Heart left ventricle (tissue), 16 donors: Measurements from ENCODE around the gene PRDM16. TPM values are rescaled to one million over a fixed set of nuclear protein-coding genes. Genes with fewer than 3 reads are reported as not detected.

Source experiments
- ATAC-seq, 4 donors: fragments of 200-7000 bp; cut with Tn5 transposase; one replicate each; pipeline ENCODE4 v1.9.1; 2020 to 2022; ENCODE audit warnings: moderate library complexity in 4 of 4, mild to moderate bottlenecking in 3 of 4, moderate number of reproducible peaks in 1 of 4
- DNase-seq, 5 donors: peaks; one replicate each; pipeline ENCODE4 v3.0.0-alpha.2; 2020
- H3K27ac ChIP-seq, 12 donors: fragments of 200-600 bp; sonication (generic) in 4 of 12; one replicate each; pipeline versions ENCODE4 v1.5.0 to v1.8.0; 2016 to 2022; ENCODE audit warnings: mild to moderate bottlenecking in 2 of 12
- H3K27me3 ChIP-seq, 9 donors: fragments of 200-600 bp; sonication (generic) in 2 of 9; one replicate each; pipeline versions ENCODE4 v1.5.1 to v1.8.0; 2016 to 2022; ENCODE audit warnings: mild to moderate bottlenecking in 3 of 9
- H3K36me3 ChIP-seq, 9 donors: fragments of 200-600 bp; sonication (generic) in 2 of 9; one replicate each; pipeline versions ENCODE4 v1.5.0 to v1.8.0; 2018 to 2022; ENCODE audit warnings: mild to moderate bottlenecking in 2 of 9
- H3K4me1 ChIP-seq, 12 donors: fragments of 200-600 bp; sonication (generic) in 4 of 12; one replicate each; pipeline versions ENCODE4 v1.5.0 to v1.8.0; 2016 to 2022; ENCODE audit warnings: mild to moderate bottlenecking in 3 of 12
- H3K4me3 ChIP-seq, 12 donors: fragments of 200-600 bp; sonication (generic) in 4 of 12; one replicate each; pipeline versions ENCODE4 v1.5.0 to v1.8.0; 2017 to 2022; ENCODE audit warnings: mild to moderate bottlenecking in 9 of 12, moderate library complexity in 4 of 12
- H3K9me3 ChIP-seq, 12 donors: fragments of 200-600 bp; sonication (generic) in 4 of 12; one replicate each; pipeline versions ENCODE4 v1.5.0 to v1.8.0; 2016 to 2022; ENCODE audit warnings: mild to moderate bottlenecking in 1 of 12
- CTCF ChIP-seq, 12 donors: fragments of 200-600 bp; sonication (generic) in 4 of 12; IDR thresholded peaks; one replicate each; pipeline versions ENCODE4 v1.5.0 to v1.8.0; 2018 to 2022; ENCODE audit warnings: antibody characterized with exemption in 12 of 12, mild to moderate bottlenecking in 5 of 12
- POLR2A ChIP-seq, 2 donors: fragments of 450-650 bp; IDR thresholded peaks; one replicate each; pipeline ENCODE4 v1.6.1; 2017; ENCODE audit warnings: antibody characterized with exemption in 2 of 2, mild to moderate bottlenecking in 2 of 2, moderate library complexity in 2 of 2
- WGBS, 4 donors: extraction: QIAGEN DNeasy Blood & Tissue Kit in 2 of 4; methylation state at CpG; one replicate each; pipeline versions ENCODE4 v1.1.5 to v1.1.7; 2013 to 2018; 5-methylcytosine and 5-hydroxymethylcytosine counted together
- intact Hi-C, 10 donors: fragments of 100-400 bp; cut with DNase I; formaldehyde crosslinking; loops; one replicate each; pipeline versions ENCODE4 v1.11.1 to v1.14.2; 2022
- polyA plus RNA-seq, 2 donors: library from polyadenylated mRNA; stranded (reverse); fragments of 200-250 nt; gene quantifications; one replicate each; pipeline ENCODE4 v1.2.3, GENCODE V29; 2013
- total RNA-seq, 9 donors: library from RNA; depleted of rRNA in 2 of 9; stranded (reverse); fragments of >200 nt in 2 of 9; fragmentation: NEBNext Ultra II Directional in 3 of 9; extraction: Animal tissue kit (Norgen Biotek cat#: 25700) in 3 of 9; gene quantifications; one replicate each; pipeline versions ENCODE4 v1.1.0 to v1.2.4, GENCODE V29; 2016 to 2023
- donor health status: ischemic (EF 13 %, LVEDD 7.1; RV severe dilation, severe dysfunction).
- donor health status: healthy with polysubstance abuse.
- donor health status: DM: no; HTN: yes; CAD: no.
- donor health status: DM: no; HTN: no; CAD: no.
- donor health status: ischemic (EF 25% LVEDD 6.9; RV normal size, moderate dysfunction).
- donor health status: ischemic (EF 25% LVEDD 5.7; RV mildly dilated, moderate dysfunction).
- donor health status: healthy.
- donor health status: DM: yes; HTN: yes; CAD: no.
- donor health status: ischemic (EF 35%, LVEDD 5.7; RV mildly dilated, moderate dysfunction).
- donor health status: nonischemic (EF 11% LVEDD 7.7; RV severe dilation, severe dysfunction).
- donor health status: DM: yes; HTN: yes; CAD: no.
- donor health status: PGD.
- donor health status: ischemic (EF 29% LVEDD 5.4; RV normal size, mild dysfunction).
- donor health status: nonischemic (EF 23%, LVEDD 6.1; RV moderate dilation, normal function).

Gene PRDM16
- total and polyA plus RNA-seq, 11 donors: 6.0 to 22.7 (median 14.0) TPM

DNA sequence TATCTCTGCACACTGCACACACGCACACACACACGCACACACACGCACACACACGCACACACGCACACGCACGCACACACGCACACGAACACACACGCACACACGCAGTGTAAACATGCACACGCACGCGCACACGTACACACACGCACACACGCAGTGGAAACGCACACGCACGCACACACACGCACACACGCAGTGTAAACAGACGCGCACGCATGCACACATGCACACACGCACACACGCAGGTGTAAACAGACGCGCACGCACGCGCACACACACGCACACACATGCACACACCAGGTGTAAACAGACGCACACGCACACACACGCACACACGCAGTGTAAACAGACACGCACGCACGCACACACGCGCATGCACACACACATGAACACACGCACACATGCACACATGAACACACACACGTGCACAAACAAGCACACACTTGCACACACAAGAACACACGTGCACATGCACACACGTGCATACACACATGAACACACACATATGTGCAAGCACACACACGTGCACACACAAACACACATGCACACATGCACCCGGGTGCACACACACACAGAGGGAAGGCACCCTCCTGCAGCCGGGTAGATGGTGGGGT, 45.2 kb downstream of the PRDM16 start:
- no peak for DNase-seq
- Histone ChIP-seq H3K4me1 (peaks cover 0 to 57% (median 11%) of the 10 kb centered on the region in 12 donors), H3K27me3 (no peaks in the 10 kb centered on the region), H3K36me3 (no peaks in the 10 kb centered on the region), H3K9me3 (no peaks in the 10 kb centered on the region), H3K4me3 (no peak overlapping the region), H3K27ac (no peak overlapping the region)
- no peak for ATAC-seq
- TF ChIP-seq POLR2A (IDR thresholded peaks at IDR 0.05) (no peak), CTCF (IDR thresholded peaks at IDR 0.05) (no peak)
- intact Hi-C loops: no loop called here
- WGBS, 4 donors: 81 to 95% (median 91%) methylated on average over 49 of the region's 49 CpGs

- Histone ChIP-seq H3K4me1 (peaks cover 0 to 63% (median 15%) of the 10 kb centered on the region in 12 donors), H3K27me3 (no peaks in the 10 kb centered on the region), H3K4me3 (no peak overlapping the region), H3K36me3 (no peaks in the 10 kb centered on the region), H3K9me3 (no peaks in the 10 kb centered on the region), H3K27ac (no peak overlapping the region)
- WGBS, 4 donors: 66 to 80% (median 72%) methylated on average over 3 to 8 of the region's 8 CpGs
- TF ChIP-seq POLR2A (IDR thresholded peaks at IDR 0.05): no peak
- TF ChIP-seq CTCF (IDR thresholded peaks at IDR 0.05): no peak
- intact Hi-C loops: no loop called here
- DNase-seq (no peak), ATAC-seq (peak in 3 of 4 donors; percentile 10 to 41 (median 29))
Measured at GRCh38 chr1:3114846-3115245, 45.8 kb downstream of the PRDM16 start.

DNA sequence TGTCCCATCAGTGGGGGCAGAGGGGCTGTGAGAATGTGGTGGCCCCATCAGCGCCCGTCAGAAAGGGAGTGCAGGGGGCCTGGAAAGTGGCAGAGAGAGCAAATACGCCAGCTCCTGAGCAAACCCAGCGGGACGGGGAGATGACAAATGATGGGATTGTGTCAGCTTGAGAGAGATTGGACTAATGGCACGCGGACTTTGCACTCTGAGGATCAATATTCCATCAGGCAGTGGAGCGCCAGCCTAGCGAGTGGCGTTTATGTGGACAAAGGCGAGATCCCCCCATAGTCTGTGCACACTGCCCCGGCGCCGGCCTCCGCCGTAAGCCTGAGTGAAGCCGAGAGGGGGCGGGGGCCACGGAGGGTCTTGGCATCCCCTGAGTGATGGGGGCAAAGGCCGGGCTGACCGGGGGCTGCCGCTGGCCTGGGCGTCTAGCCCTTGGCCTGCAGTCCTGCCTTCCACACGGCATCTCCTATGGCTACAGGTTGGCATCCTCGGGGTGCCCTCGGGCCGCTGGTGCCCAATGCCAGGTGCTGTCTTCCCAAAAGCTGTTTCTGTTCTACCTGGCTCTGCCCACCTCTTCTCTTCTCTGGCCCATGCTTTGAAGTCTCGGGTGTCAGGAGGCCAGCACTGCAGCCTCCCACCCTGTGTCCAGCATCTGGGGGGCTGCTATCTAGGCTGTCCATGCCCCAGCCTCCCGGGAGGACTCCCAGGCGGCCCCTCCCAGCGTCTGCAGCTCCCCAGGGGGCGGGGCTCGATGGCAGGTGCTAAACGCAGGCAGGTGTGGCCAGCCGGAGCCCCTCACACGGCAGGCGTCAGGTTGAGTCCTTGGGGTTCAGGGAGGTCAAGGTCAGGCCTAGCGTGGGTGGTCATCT, 46.5 kb downstream of the PRDM16 start:
- Histone ChIP-seq H3K27ac (no peak overlapping the region), H3K27me3 (no peaks in the 10 kb centered on the region), H3K36me3 (no peaks in the 10 kb centered on the region), H3K4me3 (no peak overlapping the region), H3K4me1 (peaks cover 0 to 70% (median 17%) of the 10 kb centered on the region in 12 donors), H3K9me3 (no peaks in the 10 kb centered on the region)
- intact Hi-C loops: no loop called here
- 85 to 92% (median 88%) methylated on average over 29 to 38 of the region's 38 CpGs for WGBS, 4 donors
- TF ChIP-seq CTCF (IDR thresholded peaks at IDR 0.05) (no peak), POLR2A (IDR thresholded peaks at IDR 0.05) (no peak)
- DNase-seq: no peak
- ATAC-seq: no peak

- no peaks in the 10 kb centered on the region for H3K27me3 ChIP-seq
- TF ChIP-seq CTCF (IDR thresholded peaks at IDR 0.05) (no peak), POLR2A (IDR thresholded peaks at IDR 0.05) (no peak)
- H3K36me3 ChIP-seq: no peaks in the 10 kb centered on the region
- no peak overlapping the region for H3K27ac ChIP-seq
- intact Hi-C loops: no loop called here
- H3K9me3 ChIP-seq: no peaks in the 10 kb centered on the region
- ATAC-seq: no peak
- no peak overlapping the region for H3K4me3 ChIP-seq
- 82 to 92% (median 84%) methylated on average over 14 to 18 of the region's 18 CpGs for WGBS, 4 donors
- no peak for DNase-seq
- peaks cover 0 to 68% (median 16%) of the 10 kb centered on the region in 12 donors for H3K4me1 ChIP-seq
Measured at GRCh38 chr1:3116150-3116510, 47.1 kb downstream of the PRDM16 start.
